Coronary artery (tissue), 2 donors: ENCODE results near the gene ZFR.
A peak's percentile ranks its signal among the peaks of the same experiment; 100 is the strongest.

Experiments
- DNase-seq: peaks from one replicate; pipeline ENCODE4 v3.0.0-alpha.2; 2017; ENCODE audit warnings: low spot score
- H3K27ac ChIP-seq, 2 donors: fragments of 200-600 bp; sonication (generic); one replicate each; pipeline ENCODE4 v1.5.1; 2016 to 2019
- H3K4me3 ChIP-seq: fragments of 200-600 bp; sonication (generic); 2 replicates; pipeline ENCODE4 v1.5.1; 2016; ENCODE audit warnings: mild to moderate bottlenecking, moderate library complexity
- CTCF ChIP-seq: fragments of 200-600 bp; sonication (generic); IDR thresholded peaks from one replicate; pipeline ENCODE4 v1.5.1; 2019; ENCODE audit warnings: antibody characterized with exemption

Gene ZFR

GRCh38 chr5:32450952-32451351 lies 6.4 kb upstream of the ZFR start:
- TF ChIP-seq CTCF, result no peak
- Histone ChIP-seq H3K27ac (no peak overlapping the region), H3K4me3 (no peak overlapping the region)
- DNase-seq, result no peak

GRCh38 chr5:32449262-32449661 lies 4.7 kb upstream of the ZFR start:
- no peak for TF ChIP-seq CTCF
- no peak overlapping the region for H3K4me3 ChIP-seq
- DNase-seq, result no peak
- H3K27ac ChIP-seq, result no peak overlapping the region

GRCh38 chr5:32446630-32447029 lies 2.1 kb upstream of the ZFR start:
- no peak overlapping the region for H3K27ac ChIP-seq
- TF ChIP-seq CTCF, result no peak
- no peak overlapping the region for H3K4me3 ChIP-seq
- DNase-seq, result no peak

GRCh38 chr5:32445831-32446614 lies 1.5 kb upstream of the ZFR start:
- DNase-seq, result no peak
- Histone ChIP-seq H3K4me3 (no peak overlapping the region), H3K27ac (no peak overlapping the region)
- TF ChIP-seq CTCF, result no peak

GRCh38 chr5:32445287-32445758 lies 783 bp upstream of the ZFR start:
- no peak for DNase-seq
- Histone ChIP-seq H3K4me3 (peak overlapping the region; percentile 87), H3K27ac (no peak overlapping the region)

GRCh38 chr5:32443541-32444430 lies 754 bp downstream of the ZFR start:
- Histone ChIP-seq H3K27ac (peak overlapping the region; percentile 95 to 99), H3K4me3 (peak overlapping the region; percentile 87)
- TF ChIP-seq CTCF, result no peak
- DNase-seq, result peak; percentile 78

More at GRCh38 chr5:32445287-32445758, 783 bp upstream of the ZFR start:
- TF ChIP-seq CTCF, result no peak
